ENCODE results near the gene INSIG1. TPM values are rescaled to one million over a fixed set of nuclear protein-coding genes. Genes with fewer than 3 reads are reported as not detected.

The INSIG1 gene
- polyA plus RNA-seq, 1 of the 3 experiments (the other 2 are of a cell fraction), result 6.4 TPM

- TF ChIP-seq FOXM1 (IDR thresholded peaks at IDR 0.05; ENCODE audit: low read depth), result no peak
These were observed 45.5 kb downstream of the INSIG1 start (continued) for GRCh38 chr7:155343150-155343549.

GRCh38 chr7:155343661-155344121 is 46.0 kb downstream of the INSIG1 start:
- ChIA-PET CTCF (interaction anchor here (1.3 to 4.8 kb wide), 22 partner anchors 11 to 512 kb away, joined by 4 to 176 read pairs (median 11); partner anchors contain the start of gene HTR5A), POLR2A (no interaction called here)
- no peaks in the 10 kb centered on the region for H4K20me1 ChIP-seq (ENCODE audit: insufficient read depth)
- no peak overlapping the region for H3K27ac ChIP-seq (ENCODE audit: low read depth in 2 of 2, low read length in 1 of 2)
- TF ChIP-seq GATA2 (CRISPR knock-in tag; IDR thresholded peaks at IDR 0.05) (no peak), MEF2A (IDR thresholded peaks at IDR 0.05; ENCODE audit: borderline replicate concordance, low read depth) (no peak), TAF1 (IDR thresholded peaks at IDR 0.05; ENCODE audit: borderline replicate concordance, low read depth, low read length) (no peak), USF2 (IDR thresholded peaks at IDR 0.05; ENCODE audit: borderline replicate concordance, low read depth, low read length) (no peak), RCOR1 (IDR thresholded peaks at IDR 0.05; ENCODE audit: low read length) (no peak), JUND (IDR thresholded peaks at IDR 0.05) (no peak), RAD21 (IDR thresholded peaks at IDR 0.05; ENCODE audit: low read length) (no peak), FOXJ3 (CRISPR knock-in tag; IDR thresholded peaks at IDR 0.05) (no peak), RFX5 (IDR thresholded peaks at IDR 0.05; ENCODE audit: low read length) (no peak), FOXM1 (IDR thresholded peaks at IDR 0.05; ENCODE audit: low read depth) (no peak), ZBTB33 (IDR thresholded peaks at IDR 0.05; ENCODE audit: borderline replicate concordance, low read depth) (no peak), SIN3A (IDR thresholded peaks at IDR 0.05; ENCODE audit: borderline replicate concordance, low read depth, low read length) (no peak), ELF1 (IDR thresholded peaks at IDR 0.05) (no peak), GABPA (IDR thresholded peaks at IDR 0.05; ENCODE audit: low read depth) (no peak), NRF1 (IDR thresholded peaks at IDR 0.05; ENCODE audit: low read depth, low read length) (no peak), MXI1 (IDR thresholded peaks at IDR 0.05; ENCODE audit: low read depth, low read length) (no peak)
- no peaks in the 10 kb centered on the region for H3F3A ChIP-seq (replicated peaks; ENCODE audit: insufficient read depth)
- no peaks in the 10 kb centered on the region for H3K9me2 ChIP-seq
- peaks cover 29% of the 10 kb centered on the region for H3K27me3 ChIP-seq (ENCODE audit: insufficient read depth)
- no peak overlapping the region for H3K9ac ChIP-seq
- H3K4me1 ChIP-seq (ENCODE audit: control insufficient read depth in 1 of 2, insufficient read depth in 2 of 2, low read depth in 1 of 2, low read length in 1 of 2), result peaks cover 0 to 3% of the 10 kb centered on the region in 2 experiments; a peak in 1 of 4 replicates
- no peaks in the 10 kb centered on the region for H3K36me3 ChIP-seq (replicated peaks in 1 of 2; ENCODE audit: control insufficient read depth in 1 of 2, insufficient read depth in 2 of 2, low read length in 1 of 2)
- DNase-seq, result no peak
- no peak overlapping the region for H3K4me3 ChIP-seq (ENCODE audit: low read depth in 2 of 2, low read length in 1 of 2)
- no peaks in the 10 kb centered on the region for H3K9me3 ChIP-seq
- 64% methylated on average over 11 of the region's 11 CpGs for WGBS (ENCODE audit: low lambda C conversion rate)
- no peaks in the 10 kb centered on the region for H3K79me2 ChIP-seq (ENCODE audit: insufficient read depth)
- no peak overlapping the region for H2AFZ ChIP-seq (ENCODE audit: low read depth)
- H3K4me2 ChIP-seq, result no peak overlapping the region

Measured in SK-N-SH (cell line).